Activated naive CD8-positive, alpha-beta T cell treated with anti-CD3 and anti-CD28 coated beads, Interleukin-2, amount 10 ng/mL, durations not matched to agents 7 days and 5 days (primary cell): ENCODE measurements around the gene NOL7. TPM values are rescaled to one million over a fixed set of nuclear protein-coding genes. Genes with fewer than 3 reads are reported as not detected.

Experiments
- ATAC-seq: fragments of 150-1000 bp; cut with Tn5 transposase; one replicate; pipeline ENCODE4 v1.10.0; 2021; ENCODE audit warnings: low read depth, moderate library complexity
- POLR2A ChIA-PET: fragments of 350-600 bp; sonication (Branson Sonifier 250); formaldehyde crosslinking; loops from one replicate; lab custom pipeline; 2021; ENCODE audit warnings: antibody characterized with exemption; lab: Charles Lee
- DNase-seq: peaks from one replicate; pipeline ENCODE4 v3.0.0; 2021
- H3K27ac Mint-ChIP-seq: one replicate; pipeline ENCODE4 v1.8.0; 2022; ENCODE audit warnings: mild to moderate bottlenecking, mixed read lengths
- H3K27me3 Mint-ChIP-seq: one replicate; pipeline ENCODE4 v1.8.0; 2022; ENCODE audit warnings: mild to moderate bottlenecking, moderate library complexity, mixed read lengths
- H3K36me3 Mint-ChIP-seq: one replicate; pipeline ENCODE4 v1.8.0; 2021; ENCODE audit warnings: mild to moderate bottlenecking, mixed read lengths
- H3K4me1 Mint-ChIP-seq: one replicate; pipeline ENCODE4 v1.8.0; 2021; ENCODE audit warnings: mixed read lengths
- H3K4me3 Mint-ChIP-seq: one replicate; pipeline ENCODE4 v1.8.0; 2022; ENCODE audit warnings: mild to moderate bottlenecking, moderate library complexity, mixed read lengths
- H3K9me3 Mint-ChIP-seq: one replicate; pipeline ENCODE4 v1.8.0; 2021; ENCODE audit warnings: mixed read lengths
- total RNA-seq, 2 experiments: library from RNA; stranded (reverse); gene quantifications; one replicate each; pipeline ENCODE4 v1.2.3, GENCODE V29; 2021

NOL7 gene
- total RNA-seq, 2 experiments from 2014 or later: 54.0 to 55.5 TPM

DNA sequence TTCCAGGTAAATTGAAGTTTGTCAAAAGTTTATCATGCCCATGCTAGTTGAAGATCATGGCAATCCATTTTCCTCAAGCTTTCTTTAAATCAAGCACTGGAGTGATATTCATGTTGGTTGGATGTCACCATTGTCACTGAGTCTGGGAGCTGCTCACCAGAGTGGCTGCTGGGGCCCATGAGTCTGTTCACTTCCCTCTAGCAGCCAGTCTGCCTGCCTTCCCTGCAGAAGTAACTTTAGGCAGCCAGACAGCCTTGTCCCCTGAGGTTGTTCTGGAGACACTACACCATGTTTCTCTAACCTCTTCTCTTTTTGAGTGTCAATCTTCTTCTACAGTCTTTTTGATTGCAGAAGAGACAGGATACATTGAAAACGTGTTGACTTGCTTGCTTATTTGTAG lies 35.2 kb upstream of the NOL7 start:
- DNase-seq: no peak
- Mint-ChIP-seq H3K27ac (no peak overlapping the region), H3K27me3 (no peaks in the 10 kb centered on the region), H3K36me3 (peaks cover 29% of the 10 kb centered on the region), H3K4me3 (no peak overlapping the region), H3K4me1 (peaks cover 11% of the 10 kb centered on the region), H3K9me3 (no peaks in the 10 kb centered on the region)
- POLR2A ChIA-PET: no interaction called here
- ATAC-seq: no peak

DNA sequence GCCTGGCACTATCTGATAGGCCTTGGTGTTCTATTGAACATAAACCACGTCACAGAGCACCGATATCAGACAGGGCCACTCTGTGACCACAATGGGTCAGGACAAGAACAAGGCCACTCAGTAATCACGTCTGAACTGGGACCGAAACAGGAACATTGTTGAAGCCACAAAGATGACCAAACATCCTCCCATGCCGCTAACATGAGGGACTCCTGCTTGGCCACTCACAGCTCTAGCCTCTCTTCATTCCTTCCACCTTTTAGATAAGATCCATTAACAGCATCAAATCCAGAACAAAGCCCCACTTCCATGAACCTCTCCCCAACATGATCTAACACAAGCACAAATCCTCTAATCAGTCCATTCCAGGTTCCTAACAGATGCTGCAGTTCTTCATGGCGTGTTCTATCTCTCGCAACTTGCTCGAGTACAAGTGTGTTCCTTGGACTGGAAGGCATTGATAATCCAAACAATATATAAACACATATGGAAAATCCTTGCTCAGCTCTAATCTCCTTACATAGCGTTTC lies 33.4 kb upstream of the NOL7 start:
- H3K27me3 Mint-ChIP-seq: no peaks in the 10 kb centered on the region
- ATAC-seq (no peak), DNase-seq (no peak)
- no peaks in the 10 kb centered on the region for H3K9me3 Mint-ChIP-seq
- H3K27ac Mint-ChIP-seq: no peak overlapping the region
- POLR2A ChIA-PET: no interaction called here
- H3K4me1 Mint-ChIP-seq: no peaks in the 10 kb centered on the region
- H3K4me3 Mint-ChIP-seq: no peak overlapping the region
- H3K36me3 Mint-ChIP-seq: peaks cover 40% of the 10 kb centered on the region

DNA sequence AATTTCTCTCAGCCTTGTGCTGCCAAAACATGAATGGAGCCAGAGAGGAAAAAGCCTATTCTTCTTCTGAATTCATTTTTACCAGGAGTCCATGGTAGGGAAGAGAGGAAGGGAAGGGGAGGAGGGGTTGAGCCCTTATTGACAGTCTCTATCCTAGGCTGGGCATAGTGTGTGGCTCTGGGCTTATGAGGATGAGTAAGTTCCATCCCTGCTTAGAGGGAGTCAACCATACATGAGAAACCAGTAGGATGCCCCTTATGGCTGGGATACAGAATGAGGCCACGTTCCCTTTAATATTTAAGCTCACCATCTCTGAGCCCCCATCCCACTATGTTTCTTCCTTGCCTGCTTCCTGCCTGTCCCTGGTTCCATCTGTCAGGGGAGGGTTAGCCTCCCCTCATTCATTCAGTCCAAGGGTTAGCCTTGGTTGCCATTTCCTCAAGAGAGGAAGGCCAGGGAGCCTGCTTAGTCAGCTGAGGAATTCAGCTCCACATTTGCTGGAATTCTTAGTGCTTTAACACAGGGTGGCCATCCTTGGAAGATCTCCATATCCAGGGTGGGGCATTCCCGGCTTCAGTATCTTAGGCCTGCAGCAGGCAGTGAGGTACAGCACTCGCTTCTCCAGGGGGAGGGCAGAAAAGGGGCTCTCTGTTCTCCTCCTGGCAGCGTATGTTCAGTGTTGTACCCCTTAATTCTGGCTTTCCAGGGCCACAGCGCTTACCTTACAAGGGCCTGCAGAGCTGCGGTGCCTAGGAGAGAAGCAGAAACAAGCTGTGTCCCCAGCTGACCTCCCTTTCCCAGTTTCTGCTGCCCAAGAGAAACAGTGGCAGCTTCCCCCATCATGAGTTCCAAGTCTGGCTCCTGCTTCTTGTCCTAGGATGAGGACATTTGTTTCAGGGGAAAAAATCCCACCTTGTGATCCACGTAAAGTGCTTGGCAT lies 28.3 kb upstream of the NOL7 start:
- POLR2A ChIA-PET: no interaction called here
- Mint-ChIP-seq H3K27ac (no peak overlapping the region), H3K36me3 (peaks cover 22% of the 10 kb centered on the region), H3K4me3 (no peak overlapping the region), H3K9me3 (no peaks in the 10 kb centered on the region), H3K4me1 (no peaks in the 10 kb centered on the region), H3K27me3 (no peaks in the 10 kb centered on the region)
- no peak for DNase-seq
- no peak for ATAC-seq

DNA sequence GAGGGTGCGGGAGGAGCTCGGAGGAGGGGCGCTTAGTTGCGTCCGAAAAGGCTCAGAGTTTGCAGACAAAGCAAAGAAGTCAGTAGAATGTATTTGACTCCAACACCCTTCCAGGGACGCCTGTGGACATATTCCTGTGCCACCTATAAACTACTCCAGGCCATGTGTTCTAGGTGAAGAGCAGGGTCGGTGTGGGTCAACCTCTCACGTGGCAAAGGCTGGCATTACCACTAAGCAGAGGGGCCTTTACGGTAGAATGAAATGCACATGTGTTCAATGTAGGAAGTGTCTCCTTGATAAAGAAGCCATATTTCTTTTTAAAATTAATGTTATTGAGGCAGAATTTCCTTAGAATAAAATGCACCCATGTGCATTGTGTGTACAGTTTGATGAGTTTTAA lies 25.3 kb upstream of the NOL7 start:
- DNase-seq (no peak), ATAC-seq (no peak)
- H3K36me3 Mint-ChIP-seq: peaks cover 18% of the 10 kb centered on the region
- no peaks in the 10 kb centered on the region for H3K4me1 Mint-ChIP-seq
- H3K4me3 Mint-ChIP-seq: no peak overlapping the region
- no peaks in the 10 kb centered on the region for H3K27me3 Mint-ChIP-seq
- no peaks in the 10 kb centered on the region for H3K9me3 Mint-ChIP-seq
- POLR2A ChIA-PET: no interaction called here
- no peak overlapping the region for H3K27ac Mint-ChIP-seq

DNA sequence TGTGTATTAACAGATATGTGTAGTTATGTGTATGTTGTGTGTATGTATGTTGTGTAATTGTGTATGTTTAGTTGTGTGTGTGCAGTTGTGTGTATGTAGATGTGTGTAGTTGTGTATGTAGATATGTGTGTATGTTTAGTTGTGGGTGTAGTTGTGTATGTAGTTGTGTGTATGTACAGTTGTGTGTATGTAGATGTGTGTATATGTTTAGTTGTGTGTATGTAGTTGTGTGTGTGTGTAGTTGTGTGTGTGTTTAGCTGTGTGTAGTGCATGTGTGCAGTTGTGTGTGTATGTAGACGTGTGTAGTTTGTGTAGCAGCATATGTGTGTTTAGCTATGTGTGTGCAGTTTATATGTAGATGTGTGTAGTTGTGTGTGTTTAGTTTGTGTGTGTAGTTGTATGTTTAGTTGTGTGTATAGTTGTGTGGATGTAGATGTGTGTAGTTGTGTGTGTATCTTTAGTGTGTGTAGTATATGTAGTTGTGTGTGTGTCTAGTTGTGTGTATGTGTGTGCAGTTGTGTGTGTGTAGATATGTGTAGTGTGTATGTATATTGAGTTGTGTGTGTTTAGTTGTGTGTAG lies 24.5 kb upstream of the NOL7 start:
- Mint-ChIP-seq H3K4me3 (no peak overlapping the region), H3K27me3 (no peaks in the 10 kb centered on the region), H3K36me3 (peaks cover 16% of the 10 kb centered on the region), H3K4me1 (no peaks in the 10 kb centered on the region), H3K9me3 (no peaks in the 10 kb centered on the region), H3K27ac (no peak overlapping the region)
- POLR2A ChIA-PET: no interaction called here
- no peak for ATAC-seq
- DNase-seq: no peak

DNA sequence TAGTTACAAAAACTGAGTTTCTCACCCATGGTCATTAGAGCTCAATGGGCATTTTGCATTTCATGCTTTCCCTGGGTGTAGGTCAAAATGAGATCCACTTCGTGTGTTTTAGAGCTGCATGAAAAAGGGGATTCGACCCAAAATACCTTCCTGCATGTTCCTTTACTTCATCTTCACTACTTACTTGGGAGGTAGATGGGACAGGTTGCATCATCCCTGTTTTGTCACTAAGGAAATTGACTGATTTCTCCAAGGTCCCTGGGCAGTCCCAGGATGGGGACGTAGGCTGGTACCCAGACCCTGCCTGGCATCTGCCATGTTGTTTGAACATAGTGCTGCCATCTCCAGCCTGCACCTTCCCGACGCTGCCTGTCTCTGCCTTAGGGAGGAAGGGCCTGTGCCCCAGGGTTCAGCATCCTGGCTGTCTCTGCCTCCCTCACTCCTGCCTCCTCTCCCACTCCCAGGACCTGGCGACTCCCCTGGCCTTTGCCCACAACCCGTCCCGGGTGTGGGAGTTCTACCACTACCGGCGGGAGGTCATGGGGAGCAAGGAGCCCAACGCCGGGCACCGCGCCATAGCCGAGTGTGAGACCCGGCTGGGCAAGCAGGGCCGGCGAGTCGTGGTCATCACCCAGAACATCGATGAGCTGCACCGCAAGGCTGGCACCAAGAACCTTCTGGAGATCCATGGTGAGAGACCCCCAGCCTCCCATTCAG lies 23.8 kb upstream of the NOL7 start:
- Mint-ChIP-seq H3K27me3 (no peaks in the 10 kb centered on the region), H3K27ac (no peak overlapping the region), H3K4me1 (no peaks in the 10 kb centered on the region), H3K9me3 (no peaks in the 10 kb centered on the region), H3K4me3 (no peak overlapping the region), H3K36me3 (peaks cover 12% of the 10 kb centered on the region)
- POLR2A ChIA-PET: no interaction called here
- no peak for ATAC-seq
- no peak for DNase-seq

DNA sequence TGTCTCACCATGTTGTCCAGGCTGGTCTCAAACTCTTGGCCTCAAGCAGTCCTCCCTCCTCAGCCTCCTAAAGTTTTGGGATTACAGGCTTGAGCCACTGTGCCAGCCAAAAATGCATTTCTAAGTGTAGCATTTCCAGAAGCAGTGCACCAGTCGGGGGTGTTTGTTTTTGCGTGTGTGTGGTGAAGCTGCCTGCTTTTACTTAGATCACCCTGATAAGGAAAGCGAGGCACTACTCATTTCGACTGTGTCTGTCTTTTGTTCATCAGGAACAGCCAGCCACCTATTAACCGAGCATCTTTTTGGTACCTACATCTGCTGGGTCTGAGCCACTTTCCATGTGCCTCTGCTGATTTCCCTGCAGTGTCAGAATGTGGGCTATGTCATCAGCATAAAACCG lies 22.0 kb upstream of the NOL7 start:
- H3K4me3 Mint-ChIP-seq: no peak overlapping the region
- H3K36me3 Mint-ChIP-seq: peaks cover 14% of the 10 kb centered on the region
- ATAC-seq (no peak), DNase-seq (no peak)
- no peaks in the 10 kb centered on the region for H3K9me3 Mint-ChIP-seq
- no peak overlapping the region for H3K27ac Mint-ChIP-seq
- peaks cover 3% of the 10 kb centered on the region for H3K4me1 Mint-ChIP-seq
- H3K27me3 Mint-ChIP-seq: no peaks in the 10 kb centered on the region
- POLR2A ChIA-PET: no interaction called here

DNA sequence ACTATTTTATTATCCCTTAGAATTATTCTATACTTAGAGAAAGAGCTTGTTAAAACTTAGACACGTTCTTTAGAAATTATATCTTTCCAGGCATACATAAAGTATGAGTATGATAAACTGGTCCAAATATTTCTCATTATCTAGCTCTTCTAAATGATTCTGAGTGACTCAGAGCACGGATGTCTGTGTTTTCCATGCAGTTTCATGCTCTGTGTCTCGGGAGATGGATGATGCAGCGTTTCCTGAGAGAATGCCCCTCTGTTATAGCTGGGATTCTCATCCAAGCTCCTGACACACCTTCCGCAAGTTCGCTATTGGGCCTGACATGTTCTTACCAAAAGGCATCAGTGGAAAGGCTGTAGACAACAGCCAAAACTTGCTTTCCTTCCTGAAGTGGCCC lies 21.4 kb upstream of the NOL7 start:
- Mint-ChIP-seq H3K27ac (no peak overlapping the region), H3K4me3 (no peak overlapping the region), H3K36me3 (peaks cover 16% of the 10 kb centered on the region), H3K4me1 (peaks cover 3% of the 10 kb centered on the region), H3K9me3 (no peaks in the 10 kb centered on the region), H3K27me3 (no peaks in the 10 kb centered on the region)
- DNase-seq (no peak), ATAC-seq (no peak)
- POLR2A ChIA-PET: no interaction called here

DNA sequence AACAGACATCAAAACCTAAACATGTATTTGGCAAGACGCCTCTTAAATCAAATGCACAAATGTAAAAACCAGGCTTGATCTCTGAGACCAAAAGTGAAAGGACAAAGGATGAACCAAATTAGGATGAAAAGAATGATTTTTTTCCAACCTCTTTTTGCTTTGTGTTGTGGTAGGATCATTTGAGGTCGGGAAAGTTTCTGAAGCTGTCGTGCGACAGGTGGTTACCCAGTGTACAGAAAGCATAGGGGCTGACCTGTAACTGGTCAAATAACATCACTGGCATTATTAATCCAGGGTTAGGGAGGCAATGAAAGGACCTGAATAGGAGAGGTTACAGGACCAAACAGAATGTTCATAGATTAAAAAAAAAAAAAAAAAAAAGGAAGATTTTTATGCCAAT lies 18.1 kb upstream of the NOL7 start:
- peaks cover 21% of the 10 kb centered on the region for H3K36me3 Mint-ChIP-seq
- H3K4me3 Mint-ChIP-seq: no peak overlapping the region
- DNase-seq: no peak
- peaks cover 3% of the 10 kb centered on the region for H3K4me1 Mint-ChIP-seq
- POLR2A ChIA-PET: no interaction called here
- H3K27me3 Mint-ChIP-seq: no peaks in the 10 kb centered on the region
- no peak for ATAC-seq
- no peaks in the 10 kb centered on the region for H3K9me3 Mint-ChIP-seq
- H3K27ac Mint-ChIP-seq: no peak overlapping the region

DNA sequence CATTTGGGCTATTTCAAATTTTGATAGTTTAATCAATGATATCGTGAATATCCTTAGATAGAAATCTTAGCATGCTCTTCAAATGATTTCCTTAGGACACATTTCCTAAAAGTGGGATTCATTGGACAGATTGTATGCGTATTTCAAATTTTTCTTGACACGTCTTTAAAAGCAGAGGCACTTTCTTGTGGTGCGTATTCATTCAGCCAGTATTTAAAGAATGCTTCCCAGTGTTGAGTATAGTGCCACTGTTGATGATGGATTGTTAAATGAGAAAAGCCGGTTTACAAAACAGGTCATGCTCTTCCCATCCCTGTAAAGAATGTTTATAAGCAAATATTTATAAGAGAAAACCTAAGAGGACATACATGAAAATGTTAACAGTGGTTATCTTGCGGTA lies 15.1 kb upstream of the NOL7 start:
- DNase-seq (no peak), ATAC-seq (no peak)
- H3K4me3 Mint-ChIP-seq: no peak overlapping the region
- no peaks in the 10 kb centered on the region for H3K27me3 Mint-ChIP-seq
- peaks cover 5% of the 10 kb centered on the region for H3K4me1 Mint-ChIP-seq
- POLR2A ChIA-PET: no interaction called here
- no peaks in the 10 kb centered on the region for H3K9me3 Mint-ChIP-seq
- H3K36me3 Mint-ChIP-seq: peaks cover 23% of the 10 kb centered on the region
- no peak overlapping the region for H3K27ac Mint-ChIP-seq

DNA sequence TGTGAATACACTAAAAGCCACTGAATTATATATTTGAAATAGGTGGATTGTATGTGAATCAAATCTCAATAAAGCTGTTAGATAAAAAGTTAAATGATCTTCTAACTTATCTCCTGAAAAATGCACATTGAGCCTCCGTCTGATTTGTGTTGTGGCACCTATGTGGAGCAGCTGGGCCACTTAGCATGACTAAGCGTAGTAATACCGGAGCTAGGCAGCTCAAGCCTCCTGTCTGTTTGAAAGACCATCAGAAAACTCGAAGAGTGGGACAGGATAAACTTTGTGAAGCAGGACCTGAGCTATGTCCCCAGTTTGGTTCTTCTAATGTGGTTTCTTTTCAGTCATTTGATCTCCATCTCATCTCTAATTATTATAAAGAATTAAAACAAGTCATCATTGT lies 11.0 kb upstream of the NOL7 start:
- ATAC-seq: no peak
- peaks cover 14% of the 10 kb centered on the region for H3K36me3 Mint-ChIP-seq
- no peak overlapping the region for H3K4me3 Mint-ChIP-seq
- no peak overlapping the region for H3K27ac Mint-ChIP-seq
- no peak for DNase-seq
- no peaks in the 10 kb centered on the region for H3K9me3 Mint-ChIP-seq
- peaks cover 2% of the 10 kb centered on the region for H3K4me1 Mint-ChIP-seq
- H3K27me3 Mint-ChIP-seq: no peaks in the 10 kb centered on the region
- POLR2A ChIA-PET: interaction anchor here (2.1 kb wide), 1 partner anchor 10 kb away, joined by 7 read pairs; the partner anchor contains the start of gene NOL7

DNA sequence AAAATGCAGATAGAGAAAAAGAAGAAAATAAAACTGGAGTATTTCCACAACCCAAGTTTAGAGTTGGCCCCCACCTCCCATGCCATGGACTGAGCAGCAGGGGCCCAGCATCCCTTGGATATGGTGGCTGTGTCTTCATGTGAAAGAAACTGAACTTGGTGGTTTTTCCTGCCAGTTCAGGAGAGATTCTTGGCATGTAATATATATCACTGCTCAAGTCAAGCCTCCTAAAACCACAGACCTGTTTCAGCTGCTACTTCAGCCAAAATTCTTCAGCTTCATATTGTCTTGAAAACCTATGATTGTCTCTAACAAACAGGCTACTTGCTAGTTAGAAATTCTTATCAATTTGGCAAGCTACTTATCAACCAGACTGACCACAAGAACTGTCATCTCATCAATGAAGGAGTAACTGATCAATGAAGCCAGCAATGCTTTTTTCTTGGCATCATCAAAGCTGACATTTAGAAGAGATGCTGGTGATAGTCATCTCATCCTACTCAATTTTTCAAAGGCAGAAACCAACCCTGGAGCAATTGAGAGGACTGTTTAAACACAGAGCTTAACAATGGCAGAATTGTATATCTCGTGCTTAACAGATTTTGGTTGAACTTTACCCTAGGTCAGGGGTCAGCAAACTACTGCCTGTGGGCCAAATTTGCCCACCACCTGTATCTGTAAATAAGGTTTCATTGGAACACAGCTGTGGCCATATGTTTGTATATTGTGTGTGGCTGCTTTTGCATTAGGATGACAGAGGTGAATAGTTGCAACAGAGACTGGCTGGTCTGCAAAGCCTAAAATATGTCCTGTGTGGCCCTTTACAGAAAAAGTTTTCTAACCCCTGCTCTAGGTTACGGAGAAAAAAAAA lies 10.4 kb upstream of the NOL7 start:
- Mint-ChIP-seq H3K36me3 (peaks cover 13% of the 10 kb centered on the region), H3K27ac (no peak overlapping the region)
- POLR2A ChIA-PET: interaction anchor here (2.1 kb wide), 1 partner anchor 10 kb away, joined by 7 read pairs; the partner anchor contains the start of gene NOL7

More for the DNA sequence above, 10.4 kb upstream of the NOL7 start:
- Mint-ChIP-seq H3K9me3 (no peaks in the 10 kb centered on the region), H3K4me3 (no peak overlapping the region), H3K4me1 (peaks cover 2% of the 10 kb centered on the region), H3K27me3 (no peaks in the 10 kb centered on the region)
- DNase-seq (no peak), ATAC-seq (no peak)
